Measurements from ENCODE around the gene IER5L.

Gene IER5L

DNA sequence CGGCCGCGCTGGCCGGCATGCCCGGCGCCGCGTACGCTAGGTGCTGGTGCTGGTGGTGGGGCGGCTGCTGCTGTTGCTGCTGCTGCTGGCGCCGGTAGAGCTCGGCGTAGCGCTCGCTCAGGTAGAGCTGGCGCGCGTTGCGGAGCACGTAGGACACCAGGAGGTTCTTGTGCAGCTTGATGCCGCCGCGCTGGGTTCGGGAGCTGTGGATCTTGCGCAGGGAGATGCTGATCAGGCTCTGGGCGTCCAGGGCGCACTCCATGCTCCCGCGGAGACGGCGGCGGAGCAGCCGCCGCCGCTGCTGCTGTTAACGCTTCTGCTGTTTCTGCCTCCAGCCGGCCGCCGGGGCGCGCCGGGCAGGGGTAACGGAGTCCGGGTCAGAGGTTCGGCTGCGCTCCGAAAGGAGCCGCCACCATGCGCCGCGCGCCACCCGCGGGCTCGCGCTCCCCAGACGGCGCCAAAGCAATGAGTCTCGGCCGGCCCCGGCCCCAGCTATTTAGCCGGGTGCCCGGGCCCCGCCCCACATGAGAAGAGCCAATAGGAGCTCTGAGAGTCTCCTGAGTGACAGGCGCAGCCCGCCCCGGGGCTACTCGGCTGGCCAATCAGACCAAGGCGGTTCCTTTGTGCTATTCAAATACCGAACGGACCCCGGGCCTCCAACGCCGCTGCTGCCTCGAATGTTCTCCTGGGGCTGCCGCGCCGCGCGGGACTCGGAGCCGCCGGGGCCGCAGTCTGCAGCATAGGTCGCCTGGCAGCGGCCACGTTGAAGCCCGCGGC lies at the start of gene IER5L:
IER5L (minus strand) TSS at position 471 of the 777 bp plus-strand sequence; CDS start at position 262, 209 bp downstream.
- peak; percentile 97 for DNase-seq (ENCODE audit: low spot score)

DNA sequence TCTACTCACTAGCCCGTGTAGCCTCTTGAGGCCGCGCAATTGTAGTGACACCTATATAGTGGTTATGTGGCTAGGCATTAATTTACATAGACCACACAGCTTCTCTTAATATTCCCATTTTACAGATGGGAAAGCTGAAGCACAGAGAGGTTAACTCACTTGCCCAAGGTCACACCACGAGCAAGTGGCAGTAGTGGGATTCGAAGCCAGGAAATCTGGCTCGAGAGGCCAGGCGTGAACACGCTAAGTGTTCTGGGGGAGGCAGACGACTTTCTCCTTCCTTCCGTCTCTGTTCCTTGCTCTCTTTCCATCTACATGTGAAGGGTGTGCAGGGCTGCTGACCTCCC lies 49.8 kb upstream of the IER5L start:
- DNase-seq (ENCODE audit: low spot score), result no peak

DNA sequence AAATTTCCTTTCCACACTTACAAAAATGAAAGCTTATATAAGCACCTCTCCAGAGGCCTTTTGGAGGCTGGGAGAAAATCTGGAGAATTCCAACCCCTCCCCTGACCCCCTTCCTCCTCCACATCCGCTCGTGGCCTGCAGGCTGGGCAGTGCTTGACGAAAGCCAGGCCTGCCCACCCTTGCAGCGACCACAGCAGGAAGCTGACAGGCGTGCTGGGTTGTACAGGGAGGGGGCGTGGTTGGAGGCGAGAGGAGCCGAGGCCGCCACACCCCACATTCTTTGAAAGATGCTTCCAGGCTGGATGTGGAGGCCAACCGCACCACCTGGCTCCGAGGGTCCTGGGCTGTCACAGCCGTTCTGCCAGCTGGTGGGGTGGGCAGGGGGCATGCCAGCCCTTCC lies 47.8 kb upstream of the IER5L start:
- no peak for DNase-seq (ENCODE audit: low spot score)

DNA sequence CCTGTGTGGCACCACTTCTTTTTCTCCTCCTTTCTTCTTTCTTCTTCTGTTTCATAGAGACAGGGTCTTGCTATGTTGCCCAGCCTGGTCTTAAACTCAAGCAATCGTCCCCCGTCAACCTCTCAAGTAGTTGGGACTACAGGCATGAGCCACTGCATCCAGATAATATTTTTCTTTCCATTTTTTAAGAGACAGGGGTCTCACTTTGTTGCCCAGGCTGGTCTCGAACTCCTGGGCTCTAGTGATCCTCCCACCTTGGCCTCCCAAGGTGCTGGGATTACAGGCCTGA lies 47.4 kb upstream of the IER5L start:
- DNase-seq (ENCODE audit: low spot score), result no peak

DNA sequence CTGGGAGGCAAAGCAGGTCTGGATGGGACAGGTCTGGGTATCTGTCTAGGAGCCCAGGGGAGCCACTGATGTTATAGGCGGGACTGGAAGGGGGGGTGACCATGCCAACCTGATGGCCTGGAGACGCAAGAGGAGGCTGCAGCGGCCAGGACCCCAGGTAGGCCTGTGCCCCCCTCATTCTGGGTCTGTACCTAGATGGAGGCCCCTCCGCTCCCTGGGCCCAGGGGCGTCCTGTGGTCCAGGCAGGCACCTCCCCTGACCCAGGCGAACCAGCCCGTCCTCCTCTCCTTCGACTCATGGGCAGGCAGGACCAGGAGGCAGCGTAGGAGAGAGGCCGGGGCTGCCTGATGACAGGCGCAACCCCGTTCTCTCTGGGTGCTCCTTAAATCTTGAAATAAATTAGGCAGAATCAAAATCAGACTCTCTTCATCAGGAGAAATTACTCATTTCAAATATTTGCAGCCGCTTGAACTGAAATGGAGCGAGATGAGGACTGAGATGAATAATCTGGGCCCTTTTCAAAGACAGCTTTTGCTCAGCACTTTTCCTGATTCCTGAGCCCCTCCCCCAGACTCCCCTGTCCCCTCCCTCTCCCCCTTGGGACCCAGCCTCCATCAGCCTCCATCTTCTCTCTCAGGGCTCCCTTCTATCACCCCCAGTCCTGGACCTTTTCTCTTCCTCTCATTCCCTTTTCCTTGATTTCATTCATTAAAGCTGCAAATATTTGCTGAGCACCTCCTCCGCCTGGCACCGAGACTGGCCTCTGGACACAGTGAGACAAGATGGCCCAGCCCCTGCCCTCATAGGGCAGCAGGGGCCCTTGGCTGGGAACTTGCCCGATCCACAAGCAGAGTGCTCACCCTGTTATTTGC lies 46.8 kb upstream of the IER5L start:
- DNase-seq (ENCODE audit: low spot score), result no peak

DNA sequence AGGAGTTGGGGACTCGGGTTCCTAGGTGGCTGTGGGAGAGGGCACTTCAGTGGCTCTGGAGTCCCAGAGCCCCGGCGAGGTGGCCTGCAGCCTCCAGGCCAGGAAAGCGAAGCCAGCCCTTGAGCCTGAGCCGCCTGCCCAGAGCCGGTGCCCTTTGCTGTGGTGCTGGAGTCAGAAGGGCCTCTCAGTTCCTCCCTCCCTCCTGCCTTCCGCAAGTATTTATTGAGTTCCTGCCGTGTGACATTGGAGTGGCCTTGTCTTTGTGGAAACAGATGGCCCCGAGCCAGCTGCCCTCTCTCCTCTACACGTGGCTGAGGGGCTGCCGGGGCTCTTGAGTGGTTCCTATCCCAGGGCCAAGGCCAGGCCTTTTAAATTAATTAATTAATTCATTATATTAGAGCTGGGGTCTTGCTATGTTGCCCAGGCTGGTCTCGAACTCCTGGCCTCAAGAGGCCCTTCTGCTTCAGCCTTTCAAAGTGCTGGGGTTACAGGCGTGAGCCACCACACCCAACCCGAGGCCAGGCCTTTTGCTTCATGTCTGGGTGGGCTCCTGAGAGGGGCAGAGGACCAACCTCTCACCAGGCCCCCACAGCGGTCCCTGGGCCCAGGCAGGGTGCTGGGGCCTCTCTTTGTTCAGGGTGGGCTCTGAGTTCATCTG lies 45.6 kb upstream of the IER5L start:
- no peak for DNase-seq (ENCODE audit: low spot score)

DNA sequence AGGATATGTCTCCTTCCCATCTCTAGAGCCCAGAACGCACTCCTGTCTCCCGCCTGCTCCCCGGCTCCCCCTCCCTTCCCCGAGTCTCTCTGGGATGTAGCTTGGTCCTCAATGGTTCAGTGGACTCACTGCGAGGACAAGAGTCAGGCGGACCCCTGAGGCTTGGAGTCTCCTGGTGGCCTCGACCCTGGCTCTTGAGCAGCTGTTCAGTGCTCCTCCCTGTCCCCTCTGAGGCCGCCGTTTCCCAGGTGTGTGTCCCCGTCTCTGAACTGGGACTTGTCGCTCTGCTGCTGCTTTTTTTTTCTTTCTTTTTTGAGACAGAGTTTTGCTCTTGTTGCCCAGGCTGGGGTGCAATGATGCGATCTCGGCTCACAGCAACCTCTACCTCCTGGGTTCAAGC lies 44.8 kb upstream of the IER5L start:
- DNase-seq (ENCODE audit: low spot score), result no peak

DNA sequence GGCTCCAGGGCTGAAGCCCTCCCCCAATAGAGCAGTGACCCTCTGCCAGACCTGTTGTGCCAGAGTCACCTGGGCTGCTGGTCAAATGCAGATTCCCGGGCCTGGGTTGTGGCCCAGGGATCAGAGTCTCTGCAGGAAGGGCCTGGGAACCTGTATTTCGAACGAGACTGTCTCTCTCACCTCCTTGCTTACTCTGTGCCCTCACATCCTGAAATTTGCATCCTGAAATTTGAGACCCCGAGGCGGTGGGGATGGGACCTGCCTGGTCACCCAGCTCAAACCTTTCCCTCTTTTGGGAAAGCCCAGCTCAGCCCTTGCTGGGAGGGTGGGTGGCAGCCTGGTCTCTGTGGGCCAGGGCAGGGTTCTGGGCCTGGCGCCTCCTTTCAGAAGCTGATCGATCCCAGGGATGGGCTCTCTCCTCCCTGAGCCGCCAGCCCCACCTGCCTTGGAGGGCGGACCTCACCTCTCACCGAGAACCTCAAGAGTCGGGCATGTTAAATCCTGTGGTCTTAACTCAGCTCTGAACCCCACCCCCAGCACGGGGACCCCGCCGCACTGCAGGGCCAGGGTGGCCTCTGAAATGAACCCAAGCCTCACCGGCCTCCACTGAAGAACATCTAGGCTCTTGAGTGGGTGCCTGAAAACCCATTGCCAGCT lies 44.0 kb upstream of the IER5L start:
- DNase-seq (ENCODE audit: low spot score), result no peak

DNA sequence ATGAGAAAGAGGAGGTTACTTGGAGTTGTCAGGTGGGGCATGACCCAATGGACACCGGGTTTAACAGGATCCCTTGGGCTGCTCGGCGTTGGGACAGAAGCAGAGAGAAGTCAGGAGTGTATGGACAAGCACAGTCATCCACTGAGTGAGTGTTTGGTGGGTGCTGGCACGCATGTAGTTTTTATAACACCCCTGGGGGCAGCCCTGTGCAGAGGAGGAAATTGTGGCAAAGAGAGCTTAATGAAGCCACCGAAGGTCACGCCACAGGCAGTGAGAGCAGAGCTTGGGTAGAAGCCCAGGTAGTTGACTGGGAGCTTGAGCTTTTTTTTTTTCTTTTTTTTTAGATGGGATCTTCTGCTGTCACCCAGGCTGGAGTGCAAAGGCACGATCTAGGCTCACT lies 43.2 kb upstream of the IER5L start:
- peak; percentile 59 for DNase-seq (ENCODE audit: low spot score)

DNA sequence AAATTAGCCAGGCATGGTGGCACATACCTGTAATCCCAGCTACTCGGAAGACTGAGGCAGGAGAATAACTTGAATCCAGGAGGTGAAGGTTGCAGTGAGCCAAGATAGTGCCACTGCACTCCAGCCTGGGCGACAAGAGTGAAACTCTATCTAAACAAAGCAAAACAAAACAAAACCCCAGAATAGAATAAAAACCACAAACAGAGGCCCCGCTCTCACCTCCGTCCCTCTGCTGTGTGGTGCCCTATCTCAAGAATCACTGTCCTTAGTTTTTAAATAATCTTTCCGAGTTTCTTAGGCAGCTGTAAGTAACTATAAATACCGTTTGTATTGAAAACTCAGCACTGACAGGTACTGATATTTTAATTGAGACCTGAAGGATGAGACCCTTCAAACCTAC lies 42.7 kb upstream of the IER5L start:
- no peak for DNase-seq (ENCODE audit: low spot score)

DNA sequence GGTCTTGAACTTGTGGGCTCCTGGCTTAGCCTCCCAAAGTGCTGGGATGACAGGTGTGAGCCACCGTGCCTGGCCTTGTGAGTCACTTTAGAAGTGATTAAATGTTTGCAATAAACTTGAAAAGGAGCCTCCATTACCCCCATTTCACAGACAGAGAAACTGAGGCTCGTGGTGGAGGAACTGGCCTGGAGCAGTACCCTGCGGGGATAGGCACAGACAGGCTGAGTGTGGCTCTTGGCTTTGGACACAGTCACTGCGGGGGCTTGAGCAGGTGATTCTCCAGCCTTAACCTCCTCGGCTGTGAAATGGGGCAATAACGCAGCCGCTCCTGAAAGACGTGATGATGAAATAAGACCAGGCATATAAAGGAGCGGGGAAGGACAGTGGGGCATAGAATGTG lies 40.9 kb upstream of the IER5L start:
- no peak for DNase-seq (ENCODE audit: low spot score)

DNA sequence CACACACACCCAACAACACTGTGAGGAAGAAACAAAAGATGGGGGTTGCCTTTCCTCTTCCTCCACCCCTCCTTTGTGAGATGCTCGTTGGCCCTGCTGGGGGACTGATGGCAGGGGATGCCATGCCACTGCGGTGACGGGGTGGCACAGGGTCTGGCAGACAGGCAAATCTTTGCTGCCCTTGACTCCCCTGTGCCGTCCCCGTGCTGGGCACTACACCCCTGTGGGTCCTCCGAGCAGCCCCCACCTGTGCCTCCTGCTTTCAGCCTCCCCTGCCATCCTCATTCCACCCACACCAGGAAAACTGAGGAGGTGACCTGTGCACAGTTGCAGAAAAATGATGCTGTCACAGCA lies 40.2 kb upstream of the IER5L start:
- DNase-seq (ENCODE audit: low spot score), result no peak

DNA sequence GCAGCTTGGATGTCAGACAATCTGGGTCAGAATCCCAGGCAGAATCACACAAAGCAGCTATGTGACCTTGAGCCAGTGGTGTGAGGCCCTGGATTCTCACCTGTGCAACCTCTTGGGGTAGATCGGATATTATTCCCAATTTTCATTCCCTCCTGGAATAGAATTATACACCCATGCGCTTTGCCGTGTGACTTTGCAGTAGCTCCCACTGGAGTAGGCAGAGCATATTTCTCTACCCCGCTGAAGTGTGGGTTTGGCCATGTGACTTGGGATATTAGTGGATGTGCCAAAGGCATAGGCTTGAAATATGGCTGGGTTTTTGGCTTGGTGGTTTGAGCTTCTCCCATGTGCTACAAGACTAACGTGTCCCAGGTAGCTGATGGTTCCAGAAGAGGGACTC lies 35.5 kb upstream of the IER5L start:
- DNase-seq (ENCODE audit: low spot score), result no peak

DNA sequence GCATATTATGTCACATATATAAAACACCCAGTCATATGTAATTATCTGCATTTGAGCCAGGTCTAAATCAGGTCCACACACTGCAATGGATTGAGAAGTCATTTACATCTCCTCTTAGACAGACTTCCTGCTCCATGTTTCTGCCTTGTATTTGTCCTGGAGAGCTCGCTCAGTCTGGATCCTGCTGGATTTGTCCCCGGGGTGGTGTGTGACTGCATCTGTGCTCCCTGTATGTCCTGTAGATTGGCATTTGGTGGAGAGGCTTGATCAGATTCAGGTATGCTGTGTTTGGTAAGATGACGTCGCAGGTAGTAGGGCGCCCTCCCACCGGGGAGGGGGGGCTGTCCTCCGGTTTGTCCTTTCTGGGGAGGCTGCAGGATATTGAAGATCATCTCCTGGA lies 33.6 kb upstream of the IER5L start:
- no peak for DNase-seq (ENCODE audit: low spot score)

DNA sequence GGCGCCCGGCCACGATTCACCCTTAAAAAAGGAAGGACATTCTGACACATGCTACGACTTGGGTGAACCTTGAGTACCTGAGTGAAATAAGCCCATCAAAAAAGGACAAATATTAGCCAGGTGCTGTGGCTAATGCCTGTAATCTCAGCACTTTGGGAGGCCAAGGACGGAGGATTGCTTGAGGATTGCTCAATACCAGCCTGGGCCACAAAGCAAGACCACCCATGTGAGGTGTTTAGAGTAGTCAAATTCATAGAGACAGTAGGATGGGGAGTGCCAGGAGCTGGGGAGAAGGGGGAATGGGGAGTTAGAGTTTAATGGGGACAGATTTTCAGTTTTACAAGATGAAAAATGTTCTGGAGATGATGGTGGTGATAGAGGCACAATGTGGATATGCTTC lies 32.1 kb upstream of the IER5L start:
- DNase-seq (ENCODE audit: low spot score), result no peak

DNA sequence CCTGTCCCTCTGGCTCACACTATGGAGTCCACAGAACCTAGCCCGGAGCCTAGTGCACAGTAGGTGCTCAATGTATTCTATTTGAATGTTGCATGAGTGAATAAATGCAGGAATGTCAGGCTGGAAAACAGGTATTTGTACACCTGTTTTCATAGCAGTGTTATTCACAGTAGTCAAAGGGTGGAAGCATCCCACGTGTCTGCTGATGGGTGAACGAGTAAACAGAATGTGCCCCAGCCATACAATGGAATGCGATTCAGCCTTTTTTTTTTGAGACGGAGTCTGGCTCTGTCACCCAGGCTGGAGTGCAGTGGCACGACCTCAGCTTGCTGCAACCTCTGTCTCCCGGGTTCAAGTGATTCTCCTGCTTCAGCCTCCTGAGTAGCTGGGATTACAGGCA lies 31.5 kb upstream of the IER5L start:
- DNase-seq (ENCODE audit: low spot score), result no peak

DNA sequence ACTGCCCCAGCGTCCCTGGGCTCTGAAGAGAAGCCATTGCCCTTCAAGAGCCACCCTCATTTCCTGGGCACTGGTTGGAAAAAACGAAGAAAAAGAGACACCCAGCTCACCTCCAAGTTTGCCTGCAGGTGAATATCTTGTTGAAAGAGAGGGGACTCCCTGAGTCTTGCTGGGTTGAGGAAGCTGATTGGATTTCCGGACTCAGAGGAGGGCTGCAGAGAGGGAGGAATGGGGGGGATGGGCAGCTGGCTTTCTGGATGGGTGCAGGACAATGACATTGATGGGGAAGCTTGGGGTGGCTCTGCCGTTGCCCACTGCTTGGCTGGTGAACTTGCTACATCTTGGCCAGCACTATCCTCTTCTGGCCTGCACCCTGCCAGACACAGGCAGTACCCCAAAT lies 31.0 kb upstream of the IER5L start:
- DNase-seq (ENCODE audit: low spot score), result no peak

DNA sequence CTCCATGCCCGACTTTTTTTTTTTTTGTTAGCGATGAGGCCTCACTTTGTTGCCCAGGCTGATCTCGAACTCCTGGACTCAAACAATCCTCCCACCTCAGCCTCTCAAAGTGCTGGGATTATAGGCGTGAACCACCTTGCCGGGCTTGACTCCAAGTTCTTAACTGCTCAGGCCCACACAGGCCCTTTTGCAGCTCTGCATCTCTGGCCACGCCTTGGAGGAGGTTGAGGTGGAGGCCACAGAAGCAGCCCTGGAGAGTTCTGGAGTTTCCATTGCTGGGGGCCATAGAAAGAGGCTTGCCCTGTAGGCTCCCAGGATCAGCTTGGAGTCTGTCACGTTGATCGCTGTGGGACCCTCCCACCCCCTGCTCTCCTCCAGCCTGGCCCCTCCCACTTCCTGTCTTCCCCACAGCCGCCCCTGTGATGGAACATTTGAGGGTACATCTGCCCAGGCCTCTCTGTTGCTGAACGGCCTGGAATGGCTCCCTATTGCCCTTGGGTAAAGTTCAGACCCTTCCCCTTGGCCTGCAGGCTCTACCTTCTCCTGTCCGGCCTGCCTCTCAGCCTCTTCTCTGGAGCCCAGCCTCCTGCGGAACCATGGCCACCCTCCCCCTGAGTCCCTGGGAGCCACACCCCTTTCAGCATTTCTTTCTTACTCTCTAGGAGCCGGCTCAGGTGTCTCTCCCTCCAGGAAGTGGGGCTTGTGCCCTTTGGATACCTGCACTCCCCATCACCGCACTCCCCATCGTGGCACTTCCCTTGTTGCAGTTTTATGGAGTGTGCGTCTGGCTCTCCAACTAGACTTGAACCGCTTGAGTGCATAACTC lies 30.4 kb upstream of the IER5L start:
- no peak for DNase-seq (ENCODE audit: low spot score)

DNA sequence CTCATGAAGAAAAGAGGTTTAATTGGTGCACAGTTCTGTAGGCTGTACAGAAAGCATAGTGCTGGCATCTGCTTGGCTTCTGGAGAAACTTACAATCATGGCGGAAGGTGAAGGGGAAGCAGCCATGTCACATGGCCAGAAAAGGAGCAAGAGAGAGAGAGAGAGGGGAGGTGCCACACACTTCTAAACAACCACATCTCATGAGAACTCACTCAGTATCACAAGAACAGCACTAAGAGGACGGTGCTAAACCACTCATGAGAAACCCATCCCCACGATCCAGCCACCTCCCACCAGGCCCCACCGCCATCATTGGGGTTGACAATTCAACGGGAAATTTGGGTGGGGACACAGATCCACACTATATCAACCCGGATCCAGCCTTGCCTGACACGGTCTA lies 28.8 kb upstream of the IER5L start:
- no peak for DNase-seq (ENCODE audit: low spot score)

DNA sequence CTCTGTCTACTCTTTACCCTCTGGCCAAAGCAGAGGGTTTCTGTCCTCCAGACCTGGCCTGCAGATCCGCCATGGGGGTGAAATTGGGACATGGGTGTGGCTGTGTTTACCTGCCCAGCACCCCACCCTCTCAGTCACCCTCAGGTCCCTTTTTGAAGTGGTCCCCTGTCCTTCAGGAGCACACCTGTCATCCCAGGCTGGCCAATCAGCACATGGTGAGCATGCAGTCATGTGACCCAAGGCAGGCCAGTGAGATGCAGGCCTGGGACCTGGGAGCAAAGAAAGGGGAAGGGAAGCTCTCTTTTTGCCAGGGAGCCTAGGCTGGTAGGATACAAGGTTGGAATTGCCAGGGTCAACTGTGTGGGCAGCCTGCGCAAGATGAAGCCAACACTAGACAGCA lies 28.3 kb upstream of the IER5L start:
- no peak for DNase-seq (ENCODE audit: low spot score)

DNA sequence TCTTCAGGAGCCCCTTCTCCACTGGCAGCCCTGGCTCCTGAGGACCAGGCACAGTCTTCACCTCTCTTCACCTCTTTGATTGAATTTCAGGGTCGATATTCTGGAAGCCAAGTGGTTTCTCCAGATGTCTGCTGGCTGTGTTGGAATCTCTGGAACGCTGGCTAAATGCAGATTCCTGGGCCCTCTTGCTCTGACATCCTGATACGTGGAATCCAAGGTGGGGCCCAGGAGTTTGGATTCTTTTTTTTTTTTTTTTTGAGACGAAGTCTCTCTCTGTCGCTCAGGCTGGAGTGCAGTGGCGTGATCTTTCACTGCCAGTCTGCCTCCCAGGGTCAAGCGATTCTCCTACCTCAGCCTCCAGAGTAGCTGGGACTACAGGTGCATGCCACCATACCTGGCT lies 26.8 kb upstream of the IER5L start:
- no peak for DNase-seq (ENCODE audit: low spot score)

DNA sequence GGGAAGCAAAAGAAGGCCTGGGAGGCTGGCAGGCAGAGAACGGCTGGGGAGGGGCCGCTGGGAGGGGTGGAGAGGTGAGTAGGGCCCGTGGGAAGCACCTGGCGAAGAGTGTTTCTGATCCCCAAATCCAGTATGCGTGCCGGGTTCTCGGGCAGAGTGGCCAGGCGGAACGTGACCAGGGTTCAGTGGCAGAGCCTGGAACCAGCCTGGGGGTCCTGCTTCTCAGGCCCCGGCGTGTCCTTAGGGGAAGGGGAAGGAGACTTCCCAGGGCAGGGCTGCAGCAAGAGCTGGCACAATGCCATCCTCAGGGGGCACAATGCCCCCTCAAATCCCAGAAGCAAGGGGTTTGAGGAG lies 25.5 kb upstream of the IER5L start:
- no peak for DNase-seq (ENCODE audit: low spot score)
